8988T (cell line): ENCODE measurements around the gene TANK.
"Not testable (repeated sequence)": the region's sequence is repeated elsewhere in the genome, so short reads cannot be mapped to it uniquely, and the experiment has no call there.

ENCODE experiments used
- DNase-seq: peaks from one replicate; pipeline ENCODE4 v3.0.0; 2011

Gene TANK, protein sequence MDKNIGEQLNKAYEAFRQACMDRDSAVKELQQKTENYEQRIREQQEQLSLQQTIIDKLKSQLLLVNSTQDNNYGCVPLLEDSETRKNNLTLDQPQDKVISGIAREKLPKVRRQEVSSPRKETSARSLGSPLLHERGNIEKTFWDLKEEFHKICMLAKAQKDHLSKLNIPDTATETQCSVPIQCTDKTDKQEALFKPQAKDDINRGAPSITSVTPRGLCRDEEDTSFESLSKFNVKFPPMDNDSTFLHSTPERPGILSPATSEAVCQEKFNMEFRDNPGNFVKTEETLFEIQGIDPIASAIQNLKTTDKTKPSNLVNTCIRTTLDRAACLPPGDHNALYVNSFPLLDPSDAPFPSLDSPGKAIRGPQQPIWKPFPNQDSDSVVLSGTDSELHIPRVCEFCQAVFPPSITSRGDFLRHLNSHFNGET

DNA sequence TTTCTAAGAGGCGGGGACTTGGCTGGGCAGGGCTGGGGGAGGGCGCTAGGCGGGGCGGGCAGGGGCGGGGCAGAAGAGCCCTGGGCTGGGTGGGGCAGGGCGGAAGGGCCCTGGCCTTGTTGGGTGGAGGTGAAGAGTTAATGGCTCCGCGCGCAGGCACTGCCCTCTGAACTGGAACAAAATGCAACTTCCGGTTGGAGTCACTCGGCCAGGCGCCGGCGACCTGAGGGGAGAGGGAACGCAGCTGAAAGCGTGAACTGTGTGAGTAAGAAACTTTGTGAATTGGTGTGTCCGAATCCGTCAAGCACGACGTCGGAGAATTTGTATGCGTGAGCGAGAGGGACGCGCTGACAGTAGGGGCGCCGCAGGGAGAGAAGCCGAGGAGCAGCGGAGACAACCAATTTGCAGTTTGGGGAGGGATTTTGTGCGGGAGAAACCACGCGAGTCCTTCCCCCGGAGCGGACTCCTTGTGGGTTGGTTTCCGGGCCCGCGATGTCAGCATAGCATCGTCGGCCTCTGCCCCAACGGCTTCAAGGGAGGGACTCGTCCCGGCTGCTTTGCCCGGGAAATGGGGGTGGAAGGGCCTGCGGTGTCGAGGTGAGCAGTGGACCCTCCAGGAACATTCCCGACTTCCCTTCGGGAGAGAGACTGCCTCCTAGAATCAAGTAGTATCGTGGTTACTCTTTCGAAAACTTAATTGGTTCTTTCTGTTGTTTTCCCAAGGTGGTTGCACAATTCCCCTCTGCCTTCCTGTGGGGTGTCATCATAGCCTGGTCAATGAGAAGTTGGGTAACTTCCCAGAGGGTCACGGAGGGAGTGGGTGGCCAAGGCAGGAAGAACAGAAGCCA, at the start of gene TANK:
Gene TANK (plus strand): TSS at position 203 of the 848 bp plus-strand sequence. CDS start 19,235 bp downstream, outside the sequence.
- peak; percentile 61 for DNase-seq

DNA sequence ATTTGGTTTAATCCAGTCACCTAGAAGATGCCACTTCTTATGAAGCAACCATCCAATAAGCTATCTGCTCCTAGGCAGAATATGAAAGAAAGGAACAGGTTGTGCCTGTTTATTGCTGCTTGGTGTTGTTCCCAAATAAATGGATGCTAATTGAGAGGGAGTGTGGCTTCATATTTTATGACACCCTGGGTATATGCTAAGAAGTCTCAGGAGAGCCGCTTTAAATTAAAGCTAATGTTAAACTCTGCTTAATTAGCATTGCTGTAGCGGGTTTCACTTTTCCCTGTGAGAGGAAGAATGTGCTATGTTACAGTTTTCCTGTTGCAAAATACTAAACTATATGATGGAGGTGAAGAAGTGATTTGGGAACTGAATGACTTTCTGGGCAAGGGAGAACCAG, 48.7 kb upstream of the TANK start:
- no peak for DNase-seq

DNA sequence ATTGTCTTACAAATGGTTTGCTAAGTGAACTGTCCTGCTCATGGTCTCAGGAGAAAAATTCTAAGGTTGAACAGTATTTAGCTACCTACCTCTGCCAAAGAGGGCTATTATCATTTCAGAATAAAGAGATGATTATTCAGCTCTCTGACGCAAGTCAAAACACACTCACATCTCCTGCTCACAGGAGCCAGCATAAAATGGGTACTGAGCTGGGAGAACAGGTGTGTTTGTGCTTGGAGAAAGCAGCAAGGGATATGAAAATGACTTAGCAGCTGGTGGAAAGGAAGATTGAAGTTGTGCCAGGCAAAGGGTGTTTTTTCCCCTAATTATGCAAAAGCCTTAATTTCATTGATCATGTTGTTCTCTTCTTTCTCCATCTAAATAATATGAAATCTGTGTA, 47.3 kb upstream of the TANK start:
- DNase-seq: no peak

DNA sequence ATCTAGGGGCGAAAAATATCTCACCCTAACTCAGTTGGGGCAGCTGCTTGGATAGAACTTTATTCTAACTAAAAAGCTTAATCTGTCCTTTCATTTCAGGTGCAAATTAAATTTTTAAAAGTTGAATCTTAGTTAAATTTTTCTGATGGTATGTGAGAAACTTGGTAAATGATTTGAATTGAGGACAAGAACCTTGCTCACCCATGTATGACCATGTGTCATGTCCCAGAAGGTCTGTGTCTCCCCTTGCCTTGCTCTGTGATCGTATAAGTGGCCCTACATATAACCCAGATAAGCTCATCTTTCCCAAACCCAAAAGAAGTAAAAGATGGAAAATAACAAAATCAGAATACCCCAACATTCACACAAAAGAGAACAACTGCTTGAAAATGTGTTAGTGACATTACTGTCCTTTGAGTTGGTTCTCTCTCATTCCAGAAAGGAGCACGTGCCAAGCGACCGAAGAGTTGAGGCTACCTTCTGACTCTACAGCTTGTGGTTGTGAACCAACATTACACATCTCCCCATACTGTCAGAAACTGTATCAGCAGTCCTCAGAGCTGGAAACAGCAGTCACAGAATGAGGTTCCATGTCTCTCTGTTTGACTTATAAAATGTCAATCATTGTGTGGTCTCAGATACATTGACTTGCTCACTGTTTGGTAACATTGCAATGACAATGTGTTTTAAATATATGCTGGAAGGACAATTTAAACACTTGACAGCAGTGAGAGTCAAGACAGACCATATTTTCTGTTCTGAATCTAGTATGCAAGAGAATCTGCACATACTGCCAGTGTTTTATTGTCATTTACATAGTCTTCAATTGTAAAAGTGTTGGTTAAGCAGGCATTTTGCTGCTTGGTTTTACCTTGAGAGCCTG, 46.3 kb upstream of the TANK start:
- no peak for DNase-seq

DNA sequence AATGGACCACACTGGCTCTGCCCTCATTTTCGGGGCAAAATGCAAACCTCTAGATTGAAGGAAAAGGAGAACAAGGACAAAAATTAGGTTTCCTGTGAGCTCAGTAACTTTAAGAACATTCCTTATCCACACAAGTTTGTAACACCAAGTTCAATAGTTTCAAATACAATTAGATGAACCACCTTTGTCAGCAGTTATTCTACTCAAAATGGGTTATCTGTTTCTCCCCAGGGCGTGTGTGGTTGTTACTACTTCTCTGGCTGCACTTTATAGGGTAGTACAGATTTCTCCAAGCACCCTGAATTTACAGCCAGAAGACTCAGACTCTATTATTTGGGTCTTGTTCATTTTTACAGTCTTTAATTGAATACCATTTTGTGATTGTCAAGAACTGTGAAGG, 45.0 kb upstream of the TANK start:
- no peak for DNase-seq

DNA sequence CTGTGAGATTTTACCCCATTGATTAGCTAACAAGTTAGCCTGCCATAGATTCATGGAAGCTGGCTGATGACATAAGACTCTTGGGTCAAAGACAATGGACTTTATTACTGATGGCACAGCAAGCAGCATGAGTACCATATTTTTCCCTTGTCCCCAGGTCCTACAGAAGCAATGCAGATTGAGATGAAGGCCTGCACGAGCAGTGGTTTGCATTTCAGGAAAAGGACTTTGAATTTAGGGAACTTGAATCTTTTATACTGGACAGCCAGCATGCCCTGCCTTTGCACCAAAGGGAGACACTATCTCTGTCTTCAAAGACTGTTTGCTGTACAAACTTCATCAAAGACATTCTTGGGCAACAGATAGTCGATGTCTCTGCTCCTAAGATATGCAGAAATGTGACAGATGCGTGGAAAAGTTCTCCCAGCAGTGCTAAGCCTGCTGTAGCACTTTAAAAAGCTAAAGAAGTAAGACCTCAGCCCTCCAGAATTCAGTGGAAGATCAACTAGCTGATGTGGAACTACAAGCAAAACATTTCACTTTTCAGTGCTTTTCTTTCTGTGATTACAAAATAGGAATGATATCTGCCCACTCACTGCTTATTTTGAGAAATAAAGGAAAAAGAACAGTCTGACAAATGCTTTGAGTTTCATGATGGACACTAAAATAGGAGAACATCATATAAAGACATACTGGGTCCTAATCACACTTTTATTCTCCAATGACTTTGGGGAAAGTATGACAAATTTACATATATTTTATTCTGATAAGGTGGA, 44.4 kb upstream of the TANK start:
- no peak for DNase-seq

DNA sequence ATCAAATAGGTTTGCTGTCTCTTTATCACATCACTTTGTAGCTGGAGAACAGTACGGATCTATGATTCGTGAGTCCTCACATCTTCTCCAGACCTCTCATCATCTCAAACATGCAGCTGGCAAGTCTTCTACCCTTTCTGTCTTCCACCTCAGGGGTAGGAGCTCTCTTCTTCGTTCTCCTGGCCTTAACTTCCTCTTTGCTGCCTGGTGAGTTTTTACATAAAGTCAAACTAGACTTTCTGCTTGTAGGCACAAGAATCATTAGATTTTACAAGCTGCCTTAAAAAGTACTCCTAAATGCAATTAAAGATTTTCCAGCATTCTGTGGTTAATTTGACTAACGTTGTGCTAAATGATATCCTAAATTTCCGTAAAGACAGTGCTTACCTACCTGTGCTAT, 43.7 kb upstream of the TANK start:
- no peak for DNase-seq

DNA sequence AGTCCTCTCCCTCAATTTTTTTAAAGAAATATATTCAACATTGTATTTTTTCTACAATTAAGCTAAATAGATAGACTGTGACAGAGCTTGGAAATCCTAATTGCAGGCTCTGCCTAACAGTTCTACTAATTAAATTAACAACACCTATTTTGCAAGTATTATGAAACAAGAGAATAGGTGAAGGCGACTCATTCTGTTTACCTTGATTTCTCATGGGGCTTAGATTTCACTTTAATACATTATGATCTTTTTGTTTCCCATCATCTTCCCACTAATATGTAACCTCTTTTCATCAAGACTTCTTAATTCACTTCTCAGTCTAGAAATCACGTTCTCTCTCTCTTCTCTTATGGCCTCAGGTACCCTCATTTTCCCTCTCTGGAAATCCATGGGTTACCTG, 42.7 kb upstream of the TANK start:
- no peak for DNase-seq

DNA sequence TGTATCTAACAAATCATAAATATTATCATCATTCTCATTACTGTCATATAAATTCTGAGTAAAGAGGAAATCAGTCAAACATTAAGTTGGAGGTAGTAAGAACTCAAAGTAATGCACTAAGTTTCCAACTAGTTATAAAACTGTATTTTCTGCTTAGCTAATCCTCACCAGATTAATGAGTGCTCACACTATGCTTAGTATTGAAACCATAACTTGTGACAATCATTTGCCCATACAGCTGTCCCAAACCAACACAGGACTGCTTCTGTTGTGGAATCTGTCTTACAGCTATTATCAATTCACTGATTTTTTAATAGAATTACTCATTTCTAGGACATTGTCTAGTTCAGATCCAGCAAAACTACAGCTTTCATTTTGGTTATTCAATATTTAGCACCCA, 41.5 kb upstream of the TANK start:
- DNase-seq: no peak

DNA sequence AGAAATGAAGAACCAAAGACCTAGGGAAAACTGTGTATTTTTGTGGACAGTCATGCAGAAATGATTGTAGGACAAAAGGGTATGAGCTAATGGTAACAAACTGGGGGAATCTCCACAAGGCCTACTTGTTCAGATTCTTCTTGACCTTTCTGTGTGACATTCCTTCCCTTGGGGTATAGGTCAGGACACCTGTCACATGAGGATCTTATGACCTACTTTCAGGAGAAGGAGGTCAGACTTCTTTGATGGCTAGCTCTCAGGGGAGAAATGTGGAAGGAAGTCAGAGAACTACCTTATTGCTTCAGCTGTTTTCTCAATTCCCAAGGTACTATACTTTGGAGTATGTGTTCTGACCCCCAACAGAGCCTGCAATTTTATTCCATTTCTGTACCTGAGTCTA, 40.7 kb upstream of the TANK start:
- DNase-seq: no peak

DNA sequence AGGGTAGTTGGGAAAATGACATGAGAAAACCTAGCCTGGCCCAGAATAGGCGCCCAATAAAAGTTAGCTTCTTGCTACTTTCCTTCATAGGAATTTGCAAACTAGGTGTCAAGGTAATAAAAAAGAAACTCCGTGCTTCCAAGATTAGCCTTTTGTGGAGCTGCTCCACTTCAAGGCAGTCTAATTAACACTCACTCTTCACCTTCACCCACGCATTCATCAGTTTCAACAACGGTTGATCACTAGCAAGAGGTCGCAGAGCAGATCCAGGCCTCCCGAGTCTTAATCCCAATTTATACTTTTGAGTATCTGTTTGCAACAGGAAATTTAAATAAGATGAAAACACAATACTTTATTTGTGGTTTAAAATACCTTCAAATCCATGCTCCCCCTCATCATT, 39.5 kb upstream of the TANK start:
- no peak for DNase-seq

DNA sequence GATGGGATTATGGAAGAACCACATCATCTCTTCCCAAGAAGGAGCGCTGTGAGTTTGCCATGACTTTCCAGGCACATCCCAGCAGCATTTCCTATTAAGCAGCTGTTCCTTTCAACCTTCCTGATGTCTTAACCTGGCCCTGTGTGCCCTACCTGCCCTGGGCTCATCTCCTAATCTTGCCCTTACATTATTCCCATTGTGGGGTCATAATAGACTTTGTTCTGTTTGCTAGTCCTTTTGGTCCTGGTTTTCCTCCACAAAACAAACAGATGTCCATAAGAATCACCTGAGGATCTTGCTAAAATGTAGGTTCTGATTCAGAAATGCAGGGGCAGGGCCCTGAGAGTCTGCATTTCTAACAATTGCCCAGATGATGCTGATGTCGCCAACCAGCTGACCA, 38.6 kb upstream of the TANK start:
- no peak for DNase-seq

DNA sequence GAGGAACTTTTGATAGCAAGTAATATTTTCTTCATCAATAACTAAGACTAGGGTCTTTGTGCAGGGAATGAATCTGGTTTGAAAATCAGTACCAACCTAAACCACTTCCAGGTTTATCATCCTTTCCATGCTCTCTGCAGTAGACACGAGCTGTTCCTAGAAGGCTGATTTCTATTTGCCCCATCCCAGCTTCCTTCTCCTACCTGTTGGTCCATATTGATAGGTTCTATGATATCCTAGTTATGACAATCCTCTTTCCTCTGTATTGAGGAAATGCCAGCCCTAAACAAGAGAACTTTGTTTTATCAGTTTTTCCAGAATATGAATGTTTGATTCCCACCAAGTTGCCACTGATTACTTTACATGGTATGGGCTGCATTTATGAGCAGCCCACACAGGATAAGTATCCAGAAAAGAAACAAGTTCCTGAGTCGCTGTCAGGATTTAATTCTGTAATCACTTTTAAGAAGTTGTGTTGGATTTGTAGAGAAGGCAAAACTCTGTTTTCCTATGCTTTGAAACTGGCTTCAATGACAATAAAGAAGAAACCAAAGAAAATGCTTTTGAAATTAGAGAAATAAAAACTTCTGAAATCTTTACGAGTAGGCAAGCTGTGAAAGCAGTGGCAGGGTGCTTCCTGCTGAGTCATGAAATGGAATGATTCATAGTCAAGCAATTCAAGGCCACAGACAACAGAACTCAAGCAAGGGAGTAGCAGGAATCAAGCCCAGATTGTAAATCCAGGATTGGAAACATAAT, 37.3 kb upstream of the TANK start:
- peak; percentile 31 for DNase-seq

DNA sequence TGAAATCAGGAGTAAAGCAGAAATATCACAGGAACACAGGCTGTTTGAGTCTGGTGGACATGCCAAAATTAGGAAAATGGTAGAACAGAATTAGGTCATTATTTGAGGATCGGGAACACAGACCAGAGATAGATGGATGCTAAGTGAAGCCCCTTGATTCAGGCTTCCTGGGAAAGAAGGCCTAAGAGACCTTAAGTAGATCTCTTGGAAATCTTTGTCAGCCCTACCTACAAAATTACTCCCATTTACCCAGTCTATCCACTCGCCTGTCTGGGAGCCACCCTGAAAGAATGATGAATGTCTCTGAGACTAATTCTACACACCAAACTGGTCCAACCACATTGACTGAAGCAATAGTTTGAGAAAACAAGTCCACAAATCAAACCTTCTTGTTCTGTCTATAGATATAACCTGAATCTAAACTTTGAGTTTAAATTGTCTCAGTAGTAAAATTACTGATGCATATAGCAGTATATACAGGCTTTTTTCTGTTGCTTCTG, 36.6 kb upstream of the TANK start:
- DNase-seq: no peak

DNA sequence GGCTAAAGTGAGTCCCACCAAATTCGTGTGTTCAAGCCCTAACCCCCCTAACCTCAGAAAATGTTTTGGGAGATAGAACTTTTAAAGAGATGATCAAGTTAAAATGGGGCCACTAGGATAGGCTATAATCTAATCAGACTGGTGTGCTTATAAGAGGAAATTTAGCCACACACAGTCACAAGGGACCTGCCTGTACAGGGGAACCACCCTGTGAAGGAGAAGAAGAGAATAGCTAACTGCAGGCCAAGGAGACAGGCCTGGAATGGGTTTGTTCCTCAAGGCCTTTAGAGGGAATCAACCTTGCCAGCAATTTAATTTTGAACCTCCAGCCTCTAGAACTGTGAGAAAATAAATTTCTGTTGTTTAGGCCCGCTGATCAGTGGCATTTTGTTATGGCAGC, 36.0 kb upstream of the TANK start:
- DNase-seq: no peak

DNA sequence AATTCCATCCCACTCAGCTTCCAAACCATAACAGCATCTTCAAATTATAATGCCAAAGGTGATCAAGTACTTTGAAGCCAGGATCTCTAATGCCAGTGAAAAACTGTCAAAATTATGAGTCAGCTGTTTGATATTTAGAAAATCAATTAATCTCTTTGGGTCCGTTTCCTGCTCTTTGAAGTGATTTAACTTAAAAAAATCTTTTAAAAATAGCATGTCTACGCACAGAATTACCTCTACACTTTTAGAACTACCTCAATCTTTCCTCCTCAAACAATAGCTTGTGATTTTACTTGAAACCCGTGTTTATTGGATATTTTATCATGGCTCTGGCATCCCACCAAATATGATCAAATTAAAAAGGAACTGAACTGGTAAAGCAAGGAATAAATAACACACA, 31.3 kb upstream of the TANK start:
- no peak for DNase-seq

DNA sequence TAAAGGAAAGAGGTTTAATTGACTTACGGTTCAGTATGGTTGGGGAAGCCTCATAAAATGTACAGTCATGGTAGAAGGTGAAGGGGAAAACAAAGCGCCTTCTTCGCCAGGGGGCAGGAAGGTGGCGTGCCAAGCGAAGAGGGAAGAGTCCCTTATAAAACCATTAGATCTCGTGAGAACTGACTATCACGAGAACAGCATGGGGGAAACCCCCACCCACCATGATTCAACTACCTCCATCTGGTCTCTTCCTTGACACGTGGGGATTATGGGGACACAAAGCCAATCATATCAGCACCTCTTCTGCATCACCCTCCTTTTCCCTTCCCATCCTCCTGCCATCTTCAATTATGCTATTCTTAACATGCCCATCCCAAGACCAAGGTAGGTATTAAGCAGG, 29.9 kb upstream of the TANK start:
- no peak for DNase-seq

DNA sequence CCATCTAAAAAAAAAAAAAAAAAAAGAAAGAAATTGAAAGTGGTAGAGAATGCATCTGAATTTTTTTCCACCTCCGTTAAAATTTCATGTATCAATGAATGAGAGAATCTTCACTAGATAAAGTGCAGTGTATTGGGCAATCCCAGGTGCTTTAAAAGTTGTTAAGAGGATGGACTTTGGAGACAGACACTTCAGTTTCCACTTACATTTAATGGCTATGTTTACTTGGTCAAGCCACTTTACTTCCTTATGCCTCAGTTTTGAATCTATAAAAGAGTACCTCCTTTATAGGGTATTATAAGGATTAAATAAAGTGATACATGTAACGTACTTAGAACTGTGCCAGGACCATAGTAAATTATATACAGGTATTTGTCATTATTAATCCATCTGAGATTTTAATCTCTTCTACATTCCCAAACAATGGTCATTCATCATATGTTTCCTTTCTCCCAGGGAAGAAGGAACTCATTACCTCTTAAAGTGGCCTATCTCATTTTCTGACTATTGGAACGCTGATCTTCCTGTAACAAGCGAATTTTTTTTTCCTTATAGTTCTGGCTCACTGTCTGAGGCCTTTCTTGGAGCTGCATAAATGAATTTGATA, 29.1 kb upstream of the TANK start:
- DNase-seq: no peak

DNA sequence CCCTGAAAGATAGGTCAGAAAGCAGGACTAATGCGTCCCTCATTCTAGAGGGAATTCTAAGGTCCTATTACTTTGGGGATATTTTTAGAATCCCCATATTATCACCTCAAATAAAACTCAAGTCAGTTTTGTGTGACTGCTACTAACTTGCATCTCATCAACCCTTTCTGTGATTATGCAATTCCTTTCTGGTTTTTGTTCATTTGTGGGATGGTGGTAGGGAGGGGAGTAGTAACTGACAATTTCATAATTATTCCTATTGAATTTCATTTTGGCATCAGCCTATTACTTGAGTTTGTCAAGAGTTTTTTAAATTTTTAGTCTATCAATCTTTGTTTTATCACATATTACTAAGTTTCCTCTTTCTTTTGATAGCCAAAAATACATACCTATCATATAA, 28.4 kb upstream of the TANK start:
- DNase-seq: no peak

DNA sequence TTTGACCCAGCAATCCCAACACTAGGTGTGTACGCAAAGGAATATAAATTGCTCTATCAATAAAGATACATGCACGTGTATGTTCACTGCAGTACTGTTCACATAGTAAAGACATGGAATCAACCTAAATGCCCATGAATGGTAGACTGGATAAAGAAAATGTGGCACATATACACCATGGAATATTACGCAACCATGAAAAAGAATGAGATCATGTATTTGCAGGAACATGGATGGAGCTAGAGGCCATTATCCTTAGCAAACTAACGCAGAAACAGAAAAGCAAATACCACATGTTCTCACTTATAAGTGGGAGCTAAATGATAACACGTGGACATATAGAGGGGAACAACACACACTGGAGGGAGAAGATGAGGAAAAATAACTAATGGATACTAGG, 27.8 kb upstream of the TANK start:
- not testable (repeated sequence) for DNase-seq

DNA sequence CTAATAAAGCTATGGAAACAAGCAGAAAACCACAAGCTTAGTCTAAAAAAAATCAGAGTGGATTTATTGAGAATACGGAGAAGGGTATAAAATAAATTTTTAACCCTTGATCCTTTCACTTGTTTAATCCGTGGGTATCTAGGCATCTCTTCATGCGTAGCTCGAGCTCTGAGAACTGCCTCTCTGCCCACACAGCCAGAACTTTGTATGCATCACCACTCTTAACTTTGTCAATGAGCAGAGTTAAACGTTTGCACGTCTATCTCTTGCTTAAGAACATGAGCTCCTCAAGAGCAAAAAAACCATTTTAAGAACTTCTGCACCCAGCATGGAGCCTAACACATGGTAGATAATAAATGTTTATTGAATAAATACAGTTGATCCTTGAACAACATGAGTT, 26.9 kb upstream of the TANK start:
- DNase-seq: no peak
